ENCODE data around the gene LRIG2.
A peak's percentile ranks its signal among the peaks of the same experiment; 100 is the strongest.
"Not testable (repeated sequence)": the region's sequence is repeated elsewhere in the genome, so short reads cannot be mapped to it uniquely, and the experiment has no call there.

Gene LRIG2

GRCh38 chr1:113072757-113073478, at the start of gene LRIG2:
LRIG2 (plus strand) TSS chr1:113073198; CDS start chr1:113073407, 209 bp downstream.
- DNase-seq = peak; percentile 99

- not testable (repeated sequence) for DNase-seq
Observed at GRCh38 chr1:113023316-113023715, 49.7 kb upstream of the LRIG2 start.

- peak; percentile 37 for DNase-seq
Observed at GRCh38 chr1:113027007-113027406, 46.0 kb upstream of the LRIG2 start.

- no peak for DNase-seq
Observed at GRCh38 chr1:113027449-113027848, 45.5 kb upstream of the LRIG2 start.

- DNase-seq = no peak
Observed at GRCh38 chr1:113029822-113030221, 43.2 kb upstream of the LRIG2 start.

- DNase-seq = no peak
Observed at GRCh38 chr1:113031171-113031933, 41.6 kb upstream of the LRIG2 start.

- DNase-seq = no peak
Observed at GRCh38 chr1:113035086-113035485, 37.9 kb upstream of the LRIG2 start.

- no peak for DNase-seq
Observed at GRCh38 chr1:113036639-113037321, 36.2 kb upstream of the LRIG2 start.

- no peak for DNase-seq
Observed at GRCh38 chr1:113040041-113040440, 33.0 kb upstream of the LRIG2 start.

GRCh38 chr1:113040718-113041412, 32.1 kb upstream of the LRIG2 start:
- DNase-seq = no peak

- no peak for DNase-seq
Observed at GRCh38 chr1:113041569-113042284, 31.3 kb upstream of the LRIG2 start.

- peak; percentile 67 for DNase-seq
Observed at GRCh38 chr1:113042285-113043143, 30.5 kb upstream of the LRIG2 start.

GRCh38 chr1:113043144-113043488, 29.9 kb upstream of the LRIG2 start:
- DNase-seq = not testable (repeated sequence)

- no peak for DNase-seq
Observed at GRCh38 chr1:113046569-113046968, 26.4 kb upstream of the LRIG2 start.

- DNase-seq = no peak
Observed at GRCh38 chr1:113048064-113048463, 24.9 kb upstream of the LRIG2 start.

GRCh38 chr1:113053344-113054126, 19.5 kb upstream of the LRIG2 start:
- no peak for DNase-seq

- DNase-seq = no peak
Observed at GRCh38 chr1:113055570-113055969, 17.4 kb upstream of the LRIG2 start.

- no peak for DNase-seq
Observed at GRCh38 chr1:113057006-113057405, 16.0 kb upstream of the LRIG2 start.

GRCh38 chr1:113058941-113059706, 13.9 kb upstream of the LRIG2 start:
- peak; percentile 45 for DNase-seq

GRCh38 chr1:113063456-113063855, 9.5 kb upstream of the LRIG2 start:
- not testable (repeated sequence) for DNase-seq
